Measurements from ENCODE around the gene DIAPH2.

DIAPH2 gene

GRCh38 chrX:97065973-97066372 lies 381.3 kb downstream of the DIAPH2 start:
- no peak for DNase-seq

GRCh38 chrX:97066381-97066780 lies 381.7 kb downstream of the DIAPH2 start:
- DNase-seq: no peak

GRCh38 chrX:97070346-97070745 lies 385.7 kb downstream of the DIAPH2 start:
- no peak for DNase-seq

GRCh38 chrX:97074400-97074799 lies 389.8 kb downstream of the DIAPH2 start:
- no peak for DNase-seq

- no peak for DNase-seq
Observed at GRCh38 chrX:97089116-97089515, 404.5 kb downstream of the DIAPH2 start.

GRCh38 chrX:97096385-97096784 lies 411.7 kb downstream of the DIAPH2 start:
- no peak for DNase-seq

- no peak for DNase-seq
Observed at GRCh38 chrX:97102938-97103337, 418.3 kb downstream of the DIAPH2 start.

- no peak for DNase-seq
Observed at GRCh38 chrX:97109730-97110129, 425.1 kb downstream of the DIAPH2 start.

- DNase-seq: no peak
Observed at GRCh38 chrX:97117572-97117971, 432.9 kb downstream of the DIAPH2 start.

GRCh38 chrX:97119474-97120109 lies 434.9 kb downstream of the DIAPH2 start:
- DNase-seq: no peak

- DNase-seq: no peak
Observed at GRCh38 chrX:97123001-97123400, 438.4 kb downstream of the DIAPH2 start.

GRCh38 chrX:97126020-97126419 lies 441.4 kb downstream of the DIAPH2 start:
- DNase-seq: no peak

GRCh38 chrX:97132664-97133415 lies 448.2 kb downstream of the DIAPH2 start:
- DNase-seq: no peak

GRCh38 chrX:97145934-97146333 lies 461.3 kb downstream of the DIAPH2 start:
- no peak for DNase-seq

GRCh38 chrX:97155816-97156215 lies 471.2 kb downstream of the DIAPH2 start:
- no peak for DNase-seq

GRCh38 chrX:97158269-97158668 lies 473.6 kb downstream of the DIAPH2 start:
- DNase-seq: no peak

- DNase-seq: no peak
Observed at GRCh38 chrX:97159916-97160800, 475.5 kb downstream of the DIAPH2 start.

- DNase-seq: no peak
Observed at GRCh38 chrX:97167333-97167732, 482.7 kb downstream of the DIAPH2 start.

- DNase-seq: no peak
Observed at GRCh38 chrX:97168646-97169045, 484.0 kb downstream of the DIAPH2 start.

- no peak for DNase-seq
Observed at GRCh38 chrX:97175147-97175546, 490.5 kb downstream of the DIAPH2 start.

GRCh38 chrX:97189668-97190067 lies 505.0 kb downstream of the DIAPH2 start:
- DNase-seq: no peak

- DNase-seq: no peak
Observed at GRCh38 chrX:97199501-97199900, 514.9 kb downstream of the DIAPH2 start.

GRCh38 chrX:97200454-97200853 lies 515.8 kb downstream of the DIAPH2 start:
- no peak for DNase-seq

GRCh38 chrX:97210501-97210900 lies 525.9 kb downstream of the DIAPH2 start:
- no peak for DNase-seq
